BLaER1 treated with 17β-estradiol and CSF1 and Interleukin-3, amounts not matched to agents 10 nM and 100 nM (cell line): ENCODE measurements around the gene MTPN.

ENCODE experiments used
- H3K27ac ChIP-seq, 11 experiments: shearing (Covaris generic); formaldehyde crosslinking; 2 replicates each; pipeline ENCODE4 v1.8.1; 2022
- H3K27me3 ChIP-seq, 11 experiments: shearing (Covaris generic); formaldehyde crosslinking; 2 replicates each; pipeline ENCODE4 v1.8.1; 2022
- H3K36me3 ChIP-seq, 11 experiments: shearing (Covaris generic); formaldehyde crosslinking; 2 replicates each; pipeline ENCODE4 v1.8.1; 2022
- H3K4me1 ChIP-seq, 10 experiments: shearing (Covaris generic); formaldehyde crosslinking; 2 replicates each; pipeline ENCODE4 v1.8.1; 2022
- H3K4me2 ChIP-seq, 11 experiments: shearing (Covaris generic); formaldehyde crosslinking; 2 replicates each; pipeline ENCODE4 v1.8.1; 2022
- H3K4me3 ChIP-seq, 10 experiments: shearing (Covaris generic); formaldehyde crosslinking; 2 replicates each; pipeline ENCODE4 v1.8.1; 2022
- H3K9ac ChIP-seq, 11 experiments: shearing (Covaris generic); formaldehyde crosslinking; 2 replicates each; pipeline ENCODE4 v1.8.1; 2022
- H3K9me3 ChIP-seq, 11 experiments: shearing (Covaris generic); formaldehyde crosslinking; replicated peaks in 1 of 11; 2 replicates each; pipeline ENCODE4 v1.8.1; 2022
- H4K20me1 ChIP-seq, 11 experiments: shearing (Covaris generic); formaldehyde crosslinking; 2 replicates each; pipeline ENCODE4 v1.8.1; 2022
- Cebpa-rat ChIP-seq, 11 experiments: shearing (Covaris generic); IDR thresholded peaks; 2 replicates each; pipeline ENCODE4 v1.8.1; 2022

Gene MTPN, protein sequence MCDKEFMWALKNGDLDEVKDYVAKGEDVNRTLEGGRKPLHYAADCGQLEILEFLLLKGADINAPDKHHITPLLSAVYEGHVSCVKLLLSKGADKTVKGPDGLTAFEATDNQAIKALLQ

DNA sequence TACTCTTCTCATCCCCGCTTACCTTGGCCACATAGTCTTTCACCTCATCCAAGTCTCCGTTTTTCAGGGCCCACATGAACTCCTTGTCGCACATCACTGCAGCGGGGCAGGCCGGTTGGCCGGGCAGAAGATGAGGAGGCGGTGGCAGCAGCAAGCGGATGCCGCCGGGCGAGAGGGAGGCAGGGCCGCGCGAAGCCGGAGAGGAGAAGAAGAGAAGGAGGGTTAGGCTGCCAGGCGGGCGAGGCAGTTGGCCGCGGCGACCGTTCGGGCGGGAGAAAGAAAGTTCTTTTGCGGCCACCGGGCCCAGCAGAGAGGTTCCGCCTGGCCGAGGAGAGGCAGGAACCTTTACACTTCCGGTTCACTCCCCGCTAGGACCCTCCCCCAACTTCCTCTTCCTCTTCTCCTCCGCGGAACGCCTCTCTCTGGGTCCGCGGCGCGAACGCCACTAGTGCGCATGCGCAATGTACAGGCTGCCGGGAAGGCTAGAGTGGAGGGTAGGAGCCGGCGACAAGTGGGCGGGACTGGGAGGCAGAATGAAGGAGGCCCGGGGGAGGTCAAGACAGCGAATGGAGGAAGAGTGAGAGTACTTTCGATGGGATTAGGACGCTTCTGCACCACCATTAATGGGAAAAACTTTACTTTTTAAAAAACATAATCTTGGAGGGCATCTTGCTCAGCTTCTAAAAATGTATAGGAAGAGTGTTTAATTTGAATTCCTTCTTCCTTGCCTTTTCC lies at the start of gene MTPN:
Gene MTPN, minus strand, starts transcription at position 353 of the 735 bp plus-strand sequence. Its CDS starts 259 bp downstream, at position 94.
- Histone ChIP-seq H3K4me3 (peak within 1 kb of the TSS; percentile 83 to 94 (median 88)), H3K9me3 (peaks cover 0 to 6% (median 0%) of the 10 kb centered on the region in 11 experiments; a peak in 4 of 22 replicates), H3K27ac (peak within 1 kb of the TSS; percentile 82 to 96 (median 93)), H3K4me2 (peak within 1 kb of the TSS; percentile 79 to 98 (median 91)), H4K20me1 (peaks cover 33 to 46% (median 44%) of the 10 kb centered on the region in 11 experiments; a peak in 21 of 22 replicates), H3K9ac (peak within 1 kb of the TSS; percentile 88 to 95 (median 92)), H3K36me3 (peaks cover 0 to 34% (median 28%) of the 10 kb centered on the region in 11 experiments; a peak in 16 of 22 replicates), H3K27me3 (no peaks in the 10 kb centered on the region), H3K4me1 (peaks cover 46 to 79% (median 60%) of the 10 kb centered on the region in 10 experiments)
- no peak for TF ChIP-seq Cebpa-rat (IDR thresholded peaks at IDR 0.05)

DNA sequence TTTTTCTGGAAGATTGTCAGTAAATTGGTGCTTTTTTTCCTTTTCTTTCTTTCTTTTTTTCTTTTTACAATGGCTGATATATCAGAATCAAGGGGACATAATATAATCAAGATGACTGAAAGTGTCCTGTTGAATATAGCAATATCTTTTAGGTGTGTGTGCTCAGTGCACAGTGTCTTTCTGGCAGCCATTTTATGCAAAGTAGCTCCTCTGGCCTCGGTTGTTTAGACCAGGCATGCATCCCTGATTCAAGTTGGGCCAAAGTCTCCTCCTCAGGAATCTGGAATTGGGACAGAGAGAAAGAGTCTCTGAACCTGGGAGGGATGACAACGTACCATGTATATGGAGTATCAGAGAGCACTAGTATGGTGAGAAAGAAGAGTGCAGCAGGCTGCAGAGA lies 49.0 kb upstream of the MTPN start:
- no peaks in the 10 kb centered on the region for H3K36me3 ChIP-seq
- no peak overlapping the region for H3K27ac ChIP-seq
- H3K4me3 ChIP-seq, result no peak overlapping the region
- H3K27me3 ChIP-seq, result no peaks in the 10 kb centered on the region
- H3K9ac ChIP-seq, result no peak overlapping the region
- H3K9me3 ChIP-seq, result no peaks in the 10 kb centered on the region
- TF ChIP-seq Cebpa-rat (IDR thresholded peaks at IDR 0.05), result no peak
- no peaks in the 10 kb centered on the region for H4K20me1 ChIP-seq
- H3K4me1 ChIP-seq, result no peaks in the 10 kb centered on the region
- no peak overlapping the region for H3K4me2 ChIP-seq

DNA sequence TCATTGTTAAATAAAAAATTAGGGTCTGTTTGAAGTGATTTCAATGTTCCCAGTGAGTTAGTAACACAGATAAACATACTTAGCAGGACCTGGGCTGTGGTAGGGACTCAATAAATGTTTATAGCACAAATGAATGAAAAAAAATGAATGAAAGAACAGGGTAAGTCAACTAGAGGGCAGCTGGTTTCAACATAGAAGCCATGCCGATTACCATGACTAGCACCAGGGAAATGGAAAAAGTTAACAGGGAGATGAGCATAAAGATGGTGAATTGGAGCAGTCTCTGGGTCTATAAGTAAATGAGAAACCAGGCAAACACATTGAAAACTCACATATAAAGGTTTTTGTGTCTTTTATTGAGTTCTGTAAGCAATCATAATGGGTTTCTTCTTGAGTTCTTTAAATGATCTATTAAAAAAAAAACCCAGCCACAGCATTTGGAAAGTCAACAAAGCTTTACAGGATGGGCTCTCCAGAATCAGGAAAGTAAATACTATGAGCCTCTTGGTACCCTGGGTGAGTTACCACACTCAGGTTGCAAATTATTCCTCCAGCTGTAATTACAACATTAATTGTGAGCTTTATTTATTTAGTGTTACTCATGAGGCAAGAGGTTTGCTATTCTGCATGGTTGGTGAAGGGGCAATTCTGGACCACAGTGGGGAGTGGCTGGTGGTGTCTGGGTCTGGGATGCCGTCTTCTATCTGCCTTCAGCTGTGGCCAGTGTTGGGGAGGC lies 46.1 kb upstream of the MTPN start:
- Histone ChIP-seq H3K9me3 (no peaks in the 10 kb centered on the region), H3K27me3 (no peaks in the 10 kb centered on the region), H3K36me3 (no peaks in the 10 kb centered on the region), H3K9ac (no peak overlapping the region), H3K4me2 (no peak overlapping the region), H4K20me1 (no peaks in the 10 kb centered on the region), H3K4me3 (no peak overlapping the region), H3K4me1 (no peaks in the 10 kb centered on the region), H3K27ac (no peak overlapping the region)
- TF ChIP-seq Cebpa-rat (IDR thresholded peaks at IDR 0.05), result no peak

DNA sequence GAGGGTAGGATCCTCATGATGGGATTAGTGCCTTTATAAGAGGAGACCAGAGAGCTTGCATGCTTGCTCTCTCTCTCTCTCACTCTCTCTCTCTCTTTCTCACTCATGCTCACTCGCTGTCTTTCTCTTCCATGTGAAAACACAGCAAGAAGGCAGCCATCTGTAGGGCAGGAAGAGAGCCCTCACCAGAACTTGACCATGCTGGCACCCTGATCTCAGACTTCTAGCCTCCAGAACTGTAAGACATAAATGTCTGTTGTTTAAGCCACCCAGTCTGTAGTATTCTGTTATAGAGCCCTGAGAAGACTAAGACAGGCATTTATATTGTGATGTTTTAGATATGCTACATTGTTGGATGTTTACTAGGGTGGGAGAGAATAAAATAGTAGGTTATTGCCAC lies 43.4 kb upstream of the MTPN start:
- Histone ChIP-seq H3K9me3 (no peaks in the 10 kb centered on the region), H3K4me3 (no peak overlapping the region), H3K36me3 (no peaks in the 10 kb centered on the region), H3K27me3 (no peaks in the 10 kb centered on the region), H3K4me2 (no peak overlapping the region), H4K20me1 (no peaks in the 10 kb centered on the region), H3K27ac (no peak overlapping the region), H3K9ac (no peak overlapping the region), H3K4me1 (no peaks in the 10 kb centered on the region)
- TF ChIP-seq Cebpa-rat (IDR thresholded peaks at IDR 0.05), result no peak

DNA sequence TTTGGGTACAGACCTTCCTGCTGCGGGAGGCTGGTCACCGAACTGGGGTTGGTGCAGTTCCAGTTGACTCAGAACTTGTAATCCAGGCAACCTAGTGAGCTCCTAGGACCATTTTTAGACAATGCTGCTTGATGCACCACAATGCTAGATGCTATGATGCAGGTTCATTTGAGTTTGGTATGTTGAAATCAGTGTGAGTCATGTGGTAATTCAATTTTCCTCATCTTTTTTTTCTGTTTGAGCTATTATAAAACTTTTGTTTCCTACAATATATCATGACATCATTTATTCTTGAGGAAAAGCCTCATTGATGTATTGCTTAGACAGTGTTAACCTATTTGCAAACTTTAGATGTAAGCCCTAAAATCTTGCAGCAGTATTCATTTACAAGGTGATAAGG lies 40.9 kb upstream of the MTPN start:
- Histone ChIP-seq H3K4me2 (no peak overlapping the region), H4K20me1 (no peaks in the 10 kb centered on the region), H3K36me3 (no peaks in the 10 kb centered on the region), H3K9me3 (no peaks in the 10 kb centered on the region), H3K4me3 (no peak overlapping the region), H3K4me1 (no peaks in the 10 kb centered on the region), H3K27ac (no peak overlapping the region), H3K27me3 (no peaks in the 10 kb centered on the region), H3K9ac (no peak overlapping the region)
- TF ChIP-seq Cebpa-rat (IDR thresholded peaks at IDR 0.05), result no peak

DNA sequence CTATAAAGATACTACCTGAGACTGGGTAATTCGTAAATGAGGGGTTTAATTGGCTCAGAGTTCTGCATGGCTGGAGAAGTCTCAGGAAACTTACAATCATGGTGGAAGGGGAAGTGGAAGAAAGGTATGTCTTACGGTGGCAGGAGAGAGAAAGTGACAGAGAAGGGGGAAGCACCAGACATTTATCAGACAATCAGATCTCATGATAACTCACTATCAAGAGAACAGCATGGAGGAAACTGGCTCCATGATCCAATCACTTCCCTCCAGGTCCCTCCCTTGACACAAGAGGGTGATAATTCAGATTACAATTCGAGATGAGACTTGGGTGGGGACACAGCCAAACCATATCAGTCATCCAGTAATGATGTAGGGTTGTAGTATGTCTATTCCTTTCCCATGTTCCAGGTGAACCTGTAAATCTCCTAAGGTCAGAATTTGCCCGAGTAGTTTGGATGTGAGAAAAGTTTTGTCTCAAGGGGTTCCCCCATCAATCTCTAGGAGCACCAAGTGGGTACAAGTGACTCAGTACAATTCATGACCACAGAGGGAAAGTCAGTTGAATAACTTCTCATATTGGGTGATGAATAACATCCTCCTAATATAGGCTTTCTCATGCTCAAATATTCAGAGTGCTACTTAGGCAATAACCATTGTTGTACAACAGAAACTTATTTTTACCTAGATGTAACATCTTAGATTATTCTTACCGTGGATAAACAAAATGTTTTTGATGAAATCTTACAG lies 39.7 kb upstream of the MTPN start:
- Histone ChIP-seq H3K36me3 (no peaks in the 10 kb centered on the region), H3K4me3 (no peak overlapping the region), H3K9me3 (no peaks in the 10 kb centered on the region), H3K4me1 (no peaks in the 10 kb centered on the region), H4K20me1 (no peaks in the 10 kb centered on the region), H3K9ac (no peak overlapping the region), H3K27me3 (no peaks in the 10 kb centered on the region), H3K27ac (no peak overlapping the region), H3K4me2 (no peak overlapping the region)
- no peak for TF ChIP-seq Cebpa-rat (IDR thresholded peaks at IDR 0.05)

DNA sequence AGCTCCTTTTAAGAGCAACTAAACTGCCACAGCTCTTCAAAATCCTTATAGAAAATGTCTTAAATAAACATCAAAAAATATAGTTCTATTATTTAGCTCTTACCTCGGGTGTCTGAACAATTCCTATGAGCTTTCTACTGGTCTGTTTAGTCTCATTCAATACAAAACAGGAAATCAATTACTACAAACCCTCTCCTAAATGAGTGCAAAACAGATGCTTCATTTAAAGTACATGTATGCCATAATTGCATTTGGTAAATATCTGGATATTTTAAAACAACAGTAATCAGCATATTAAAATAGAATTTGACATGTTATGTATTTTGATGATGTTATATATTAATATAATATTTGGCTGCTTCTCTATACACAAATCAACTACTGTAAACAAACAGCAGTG lies 38.5 kb upstream of the MTPN start:
- Histone ChIP-seq H3K36me3 (no peaks in the 10 kb centered on the region), H3K27me3 (no peaks in the 10 kb centered on the region), H3K9me3 (no peaks in the 10 kb centered on the region), H3K4me3 (no peak overlapping the region), H4K20me1 (no peaks in the 10 kb centered on the region), H3K4me2 (no peak overlapping the region), H3K9ac (no peak overlapping the region), H3K4me1 (no peaks in the 10 kb centered on the region), H3K27ac (no peak overlapping the region)
- TF ChIP-seq Cebpa-rat (IDR thresholded peaks at IDR 0.05), result no peak

- Histone ChIP-seq H3K9ac (no peak overlapping the region), H3K36me3 (no peaks in the 10 kb centered on the region), H3K4me3 (no peak overlapping the region), H3K27me3 (no peaks in the 10 kb centered on the region), H3K9me3 (no peaks in the 10 kb centered on the region), H3K4me2 (no peak overlapping the region), H3K4me1 (no peaks in the 10 kb centered on the region), H4K20me1 (no peaks in the 10 kb centered on the region), H3K27ac (no peak overlapping the region)
- no peak for TF ChIP-seq Cebpa-rat (IDR thresholded peaks at IDR 0.05)
Observed at GRCh38 chr7:136014659-136015058, 37.5 kb upstream of the MTPN start.

DNA sequence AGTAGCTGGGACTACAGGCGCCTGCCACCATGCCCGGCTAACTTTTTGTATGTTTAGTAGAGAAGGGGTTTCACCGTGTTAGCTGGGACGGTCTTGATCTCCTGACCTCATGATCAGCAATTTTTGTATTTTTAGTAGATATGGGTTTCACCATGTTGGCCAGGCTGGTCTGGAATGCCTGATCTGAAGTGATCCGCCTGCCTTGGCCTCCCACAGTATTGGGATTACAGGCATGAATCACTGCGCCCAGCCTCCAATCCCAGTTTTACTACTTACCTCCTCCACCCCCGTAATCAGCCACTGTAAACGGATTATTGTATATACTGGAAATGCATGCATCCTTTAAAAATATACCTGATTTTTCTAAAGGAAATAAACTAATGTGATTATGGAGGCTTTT lies 35.1 kb upstream of the MTPN start:
- Histone ChIP-seq H3K4me1 (no peaks in the 10 kb centered on the region), H3K9ac (no peak overlapping the region), H3K36me3 (no peaks in the 10 kb centered on the region), H3K9me3 (no peaks in the 10 kb centered on the region), H3K4me3 (no peak overlapping the region), H4K20me1 (no peaks in the 10 kb centered on the region), H3K27me3 (no peaks in the 10 kb centered on the region), H3K4me2 (no peak overlapping the region), H3K27ac (no peak overlapping the region)
- TF ChIP-seq Cebpa-rat (IDR thresholded peaks at IDR 0.05), result no peak
